Hepatocyte (in vitro differentiated cells): ENCODE measurements around the gene PDCD6IP.

Experiments
- EZH2 ChIP-seq: fragments of 200-600 bp; sonication (generic); IDR thresholded peaks from 2 replicates; pipeline ENCODE4 v1.6.1; 2016; ENCODE audit warnings: antibody characterized with exemption, mild to moderate bottlenecking, borderline replicate concordance
- EZH2phosphoT487 ChIP-seq: fragments of 200-600 bp; sonication (generic); IDR thresholded peaks from one replicate; pipeline ENCODE4 v1.6.1; 2018; ENCODE audit warnings: antibody characterized with exemption, mild to moderate bottlenecking, low read depth, moderate library complexity; ENCODE audit not compliant: unreplicated experiment, severe bottlenecking
- TF ChIP-seq, protein P1 (sequence below): fragments of 200-600 bp; sonication (generic); IDR thresholded peaks from 2 replicates; pipeline ENCODE4 v1.5.1; 2016; ENCODE audit warnings: antibody characterized with exemption, mild to moderate bottlenecking; ENCODE audit not compliant: poor library complexity

GRCh38 chr3:33885496-33885895, 87.1 kb downstream of the PDCD6IP start:
- TF ChIP-seq, protein P1, sequence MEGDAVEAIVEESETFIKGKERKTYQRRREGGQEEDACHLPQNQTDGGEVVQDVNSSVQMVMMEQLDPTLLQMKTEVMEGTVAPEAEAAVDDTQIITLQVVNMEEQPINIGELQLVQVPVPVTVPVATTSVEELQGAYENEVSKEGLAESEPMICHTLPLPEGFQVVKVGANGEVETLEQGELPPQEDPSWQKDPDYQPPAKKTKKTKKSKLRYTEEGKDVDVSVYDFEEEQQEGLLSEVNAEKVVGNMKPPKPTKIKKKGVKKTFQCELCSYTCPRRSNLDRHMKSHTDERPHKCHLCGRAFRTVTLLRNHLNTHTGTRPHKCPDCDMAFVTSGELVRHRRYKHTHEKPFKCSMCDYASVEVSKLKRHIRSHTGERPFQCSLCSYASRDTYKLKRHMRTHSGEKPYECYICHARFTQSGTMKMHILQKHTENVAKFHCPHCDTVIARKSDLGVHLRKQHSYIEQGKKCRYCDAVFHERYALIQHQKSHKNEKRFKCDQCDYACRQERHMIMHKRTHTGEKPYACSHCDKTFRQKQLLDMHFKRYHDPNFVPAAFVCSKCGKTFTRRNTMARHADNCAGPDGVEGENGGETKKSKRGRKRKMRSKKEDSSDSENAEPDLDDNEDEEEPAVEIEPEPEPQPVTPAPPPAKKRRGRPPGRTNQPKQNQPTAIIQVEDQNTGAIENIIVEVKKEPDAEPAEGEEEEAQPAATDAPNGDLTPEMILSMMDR: no peak
- TF ChIP-seq EZH2phosphoT487 (no peak), EZH2 (no peak)
